Astrocyte (in vitro differentiated cells and primary cell): Measurements from ENCODE around the gene USP34. TPM values are rescaled to one million over a fixed set of nuclear protein-coding genes. Genes with fewer than 3 reads are reported as not detected.

Experiments
- DNase-seq: peaks from one replicate; pipeline ENCODE4 v3.0.0-alpha.2; 2010; ENCODE audit warnings: low read depth
- FAIRE-seq: peaks from 2 replicates; lab custom pipeline; 2011; peaks lifted over from hg19 to GRCh38; lab: Jason Lieb, UNC
- H2AFZ ChIP-seq: 2 replicates; pipeline ENCODE4 v1.6.0; 2012; ENCODE audit warnings: low read depth, low read length, inconsistent platforms
- H3K27ac ChIP-seq: 2 replicates; pipeline ENCODE4 v1.5.1; 2011; ENCODE audit warnings: low read depth, low read length, inconsistent platforms
- H3K27me3 ChIP-seq: 2 replicates; pipeline ENCODE4 v1.6.0; 2011; ENCODE audit warnings: low read length, inconsistent platforms; ENCODE audit not compliant: insufficient read depth
- H3K36me3 ChIP-seq: 2 replicates; pipeline ENCODE4 v1.5.1; 2011; ENCODE audit warnings: low read length, inconsistent platforms; ENCODE audit not compliant: insufficient read depth
- H3K4me1 ChIP-seq: 2 replicates; pipeline ENCODE4 v1.5.1; 2011; ENCODE audit warnings: low read length, inconsistent platforms; ENCODE audit not compliant: insufficient read depth
- H3K4me2 ChIP-seq: 2 replicates; pipeline ENCODE4 v1.6.0; 2012; ENCODE audit warnings: low read length, inconsistent platforms
- H3K4me3 ChIP-seq: 2 replicates; pipeline ENCODE4 v1.5.1; 2011; ENCODE audit warnings: low read depth, mild to moderate bottlenecking, low read length, inconsistent platforms; ENCODE audit not compliant: insufficient read depth
- H3K79me2 ChIP-seq: 2 replicates; pipeline ENCODE4 v1.6.0; 2012; ENCODE audit warnings: mild to moderate bottlenecking, low read length, inconsistent platforms; ENCODE audit not compliant: insufficient read depth
- H3K9ac ChIP-seq: 2 replicates; pipeline ENCODE4 v1.6.0; 2012; ENCODE audit warnings: mild to moderate bottlenecking, low read length, inconsistent platforms
- H3K9me3 ChIP-seq: 2 replicates; pipeline ENCODE4 v1.5.1; 2012; ENCODE audit warnings: low read depth, mild to moderate bottlenecking, low read length, inconsistent platforms; ENCODE audit not compliant: insufficient read depth
- H4K20me1 ChIP-seq: 2 replicates; pipeline ENCODE4 v1.6.0; 2012; ENCODE audit warnings: low read length, inconsistent platforms; ENCODE audit not compliant: insufficient read depth
- H3K27ac Mint-ChIP-seq: one replicate; pipeline ENCODE4 v1.8.0; 2021; ENCODE audit warnings: mild to moderate bottlenecking, mixed read lengths; ENCODE audit not compliant: unreplicated experiment
- H3K27me3 Mint-ChIP-seq: one replicate; pipeline ENCODE4 v1.8.0; 2021; ENCODE audit warnings: low read depth, mixed read lengths; ENCODE audit not compliant: unreplicated experiment
- H3K36me3 Mint-ChIP-seq: one replicate; pipeline ENCODE4 v1.8.0; 2021; ENCODE audit warnings: low read depth, mixed read lengths; ENCODE audit not compliant: unreplicated experiment
- H3K4me1 Mint-ChIP-seq: one replicate; pipeline ENCODE4 v1.8.0; 2021; ENCODE audit warnings: low read depth, mixed read lengths; ENCODE audit not compliant: unreplicated experiment
- H3K4me3 Mint-ChIP-seq: one replicate; pipeline ENCODE4 v1.8.0; 2021; ENCODE audit warnings: mild to moderate bottlenecking, moderate library complexity, mixed read lengths; ENCODE audit not compliant: unreplicated experiment
- H3K9me3 Mint-ChIP-seq: one replicate; pipeline ENCODE4 v1.8.0; 2021; ENCODE audit warnings: mild to moderate bottlenecking, mixed read lengths; ENCODE audit not compliant: unreplicated experiment
- CTCF ChIP-seq: IDR thresholded peaks from 2 replicates; pipeline ENCODE4 v1.5.1; 2011; ENCODE audit warnings: low read depth, mild to moderate bottlenecking, inconsistent platforms, low read length, moderate library complexity; ENCODE audit not compliant: insufficient read depth
- EZH2 ChIP-seq: IDR thresholded peaks from 2 replicates; pipeline ENCODE4 v1.6.1; 2012; ENCODE audit warnings: mild to moderate bottlenecking, low read length, inconsistent platforms; ENCODE audit not compliant: insufficient read depth
- total RNA-seq: library from RNA; stranded (reverse); gene quantifications from 2 replicates; pipeline ENCODE4 v1.2.1, GENCODE V29; 2021

The USP34 gene
- total RNA-seq, 1 donor from 2014 or later = 99.9 TPM

GRCh38 chr2:61138859-61139258 is 332.0 kb downstream of the USP34 start:
- H3K27ac ChIP-seq = no peak overlapping the region
- Mint-ChIP-seq H3K9me3 (no peaks in the 10 kb centered on the region), H3K27ac (no peak overlapping the region), H3K36me3 (no peaks in the 10 kb centered on the region), H3K4me3 (no peak overlapping the region), H3K4me1 (no peaks in the 10 kb centered on the region), H3K27me3 (no peaks in the 10 kb centered on the region)
- no peaks in the 10 kb centered on the region for H4K20me1 ChIP-seq
- no peak overlapping the region for H2AFZ ChIP-seq
- no peak overlapping the region for H3K4me3 ChIP-seq
- H3K4me1 ChIP-seq = no peaks in the 10 kb centered on the region
- no peak for DNase-seq
- H3K4me2 ChIP-seq = no peak overlapping the region
- no peak for TF ChIP-seq CTCF
- no peak for TF ChIP-seq EZH2
- no peaks in the 10 kb centered on the region for H3K9me3 ChIP-seq
- H3K27me3 ChIP-seq = no peaks in the 10 kb centered on the region
- H3K9ac ChIP-seq = no peak overlapping the region
- H3K36me3 ChIP-seq = no peaks in the 10 kb centered on the region
- no peaks in the 10 kb centered on the region for H3K79me2 ChIP-seq
- no peak for FAIRE-seq

Other genes starting within 250 kb of the USP34 start
- gene XPO1, start 67.3 kb upstream of the USP34 start, total RNA-seq = 119 and 128 TPM in 2 replicates